ENCODE data around the gene LIF.

- TF ChIP-seq CTCF (IDR thresholded peaks at IDR 0.05 in 4 of 5, conservative IDR thresholded peaks at IDR 0.05 in 1 of 5), result no peak
- TF ChIP-seq POLR2A (IDR thresholded peaks at IDR 0.05), result no peak
Observed at GRCh38 chr22:30219668-30220278, 26.8 kb downstream of the LIF start.
